Measurements from ENCODE around the gene MBTD1. TPM values are rescaled to one million over a fixed set of nuclear protein-coding genes. Genes with fewer than 3 reads are reported as not detected.

The MBTD1 gene
- total and polyA plus RNA-seq, 2 experiments from 2014 or later, result 19.1 to 63.9 TPM

DNA sequence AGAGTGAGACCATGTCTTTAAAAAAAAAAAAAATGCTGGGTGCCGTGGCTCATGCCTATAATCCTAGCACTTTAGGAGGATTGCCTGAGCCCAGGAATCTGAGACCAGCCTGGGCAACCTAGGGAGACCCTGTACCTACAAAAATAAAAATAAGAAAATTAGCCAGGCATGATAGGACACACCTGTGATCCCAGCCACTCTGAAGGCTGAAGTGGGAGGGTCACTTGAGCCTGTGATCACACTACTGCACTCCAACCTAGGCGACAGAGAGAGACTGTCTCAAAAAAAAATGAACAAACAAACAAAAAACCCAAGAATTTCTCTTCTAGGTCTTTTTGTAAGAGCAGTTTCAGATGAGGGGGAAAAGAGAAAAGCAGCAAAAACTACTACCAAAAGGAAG lies 59.0 kb downstream of the MBTD1 start (continued):
- TF ChIP-seq, protein P1, sequence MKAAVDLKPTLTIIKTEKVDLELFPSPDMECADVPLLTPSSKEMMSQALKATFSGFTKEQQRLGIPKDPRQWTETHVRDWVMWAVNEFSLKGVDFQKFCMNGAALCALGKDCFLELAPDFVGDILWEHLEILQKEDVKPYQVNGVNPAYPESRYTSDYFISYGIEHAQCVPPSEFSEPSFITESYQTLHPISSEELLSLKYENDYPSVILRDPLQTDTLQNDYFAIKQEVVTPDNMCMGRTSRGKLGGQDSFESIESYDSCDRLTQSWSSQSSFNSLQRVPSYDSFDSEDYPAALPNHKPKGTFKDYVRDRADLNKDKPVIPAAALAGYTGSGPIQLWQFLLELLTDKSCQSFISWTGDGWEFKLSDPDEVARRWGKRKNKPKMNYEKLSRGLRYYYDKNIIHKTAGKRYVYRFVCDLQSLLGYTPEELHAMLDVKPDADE (IDR thresholded peaks at IDR 0.05), result no peak
- TF ChIP-seq EZH2phosphoT487 (IDR thresholded peaks at IDR 0.05; ENCODE audit: unreplicated experiment), result no peak
- TF ChIP-seq JUNB (IDR thresholded peaks at IDR 0.05; ENCODE audit: unreplicated experiment), result no peak
- TF ChIP-seq STAT1 (IDR thresholded peaks at IDR 0.05; ENCODE audit: unreplicated experiment), result no peak

- H3F3A ChIP-seq (replicated peaks; ENCODE audit: low read depth), result no peaks in the 10 kb centered on the region
- Mint-ChIP-seq H3K27ac (no peak overlapping the region), H3K27me3 (ENCODE audit: insufficient read depth, low read depth, poor library complexity) (peaks cover 9% of the 10 kb centered on the region), H3K4me3 (no peak overlapping the region), H3K4me1 (no peaks in the 10 kb centered on the region), H3K36me3 (ENCODE audit: low read depth) (peaks cover 68% of the 10 kb centered on the region), H3K9me3 (no peaks in the 10 kb centered on the region)
- H3K4me1 ChIP-seq (ENCODE audit: insufficient read depth), result no peaks in the 10 kb centered on the region
- H3K79me2 ChIP-seq (replicated peaks; ENCODE audit: insufficient read depth), result no peaks in the 10 kb centered on the region
- DNase-seq (ENCODE audit: low spot score) (no peak), ATAC-seq (no peak)
- H2AFZ ChIP-seq, result no peak overlapping the region
- peaks cover 61% of the 10 kb centered on the region for H3K36me3 ChIP-seq (ENCODE audit: insufficient read depth)
- peaks cover 6% of the 10 kb centered on the region for H4K20me1 ChIP-seq (replicated peaks; ENCODE audit: insufficient read depth)
- no peak overlapping the region for H3K27ac ChIP-seq (ENCODE audit: low read depth)
- no peaks in the 10 kb centered on the region for H3K9me2 ChIP-seq (ENCODE audit: insufficient read depth)
- H3K4me3 ChIP-seq, result no peak overlapping the region
- no peak overlapping the region for H3K4me2 ChIP-seq
- H3K27me3 ChIP-seq (ENCODE audit: insufficient read depth), result no peaks in the 10 kb centered on the region
- TF ChIP-seq POLR2AphosphoS5 (IDR thresholded peaks at IDR 0.05; ENCODE audit: low read depth), result no peak
- no peak for TF ChIP-seq EZH2phosphoT487 (IDR thresholded peaks at IDR 0.05; ENCODE audit: unreplicated experiment)
- TF ChIP-seq, protein P1 (IDR thresholded peaks at IDR 0.05), result no peak
- TF ChIP-seq JUNB (IDR thresholded peaks at IDR 0.05; ENCODE audit: unreplicated experiment), result no peak
- no peak for TF ChIP-seq CREB1 (CRISPR knock-in tag; IDR thresholded peaks at IDR 0.05; ENCODE audit: low read depth)
- TF ChIP-seq CTCF (conservative IDR thresholded peaks at IDR 0.05; ENCODE audit: low read depth in 2 of 2), result no peak
- no peak for TF ChIP-seq STAT1 (IDR thresholded peaks at IDR 0.05; ENCODE audit: unreplicated experiment)
- TF ChIP-seq, protein P2, sequence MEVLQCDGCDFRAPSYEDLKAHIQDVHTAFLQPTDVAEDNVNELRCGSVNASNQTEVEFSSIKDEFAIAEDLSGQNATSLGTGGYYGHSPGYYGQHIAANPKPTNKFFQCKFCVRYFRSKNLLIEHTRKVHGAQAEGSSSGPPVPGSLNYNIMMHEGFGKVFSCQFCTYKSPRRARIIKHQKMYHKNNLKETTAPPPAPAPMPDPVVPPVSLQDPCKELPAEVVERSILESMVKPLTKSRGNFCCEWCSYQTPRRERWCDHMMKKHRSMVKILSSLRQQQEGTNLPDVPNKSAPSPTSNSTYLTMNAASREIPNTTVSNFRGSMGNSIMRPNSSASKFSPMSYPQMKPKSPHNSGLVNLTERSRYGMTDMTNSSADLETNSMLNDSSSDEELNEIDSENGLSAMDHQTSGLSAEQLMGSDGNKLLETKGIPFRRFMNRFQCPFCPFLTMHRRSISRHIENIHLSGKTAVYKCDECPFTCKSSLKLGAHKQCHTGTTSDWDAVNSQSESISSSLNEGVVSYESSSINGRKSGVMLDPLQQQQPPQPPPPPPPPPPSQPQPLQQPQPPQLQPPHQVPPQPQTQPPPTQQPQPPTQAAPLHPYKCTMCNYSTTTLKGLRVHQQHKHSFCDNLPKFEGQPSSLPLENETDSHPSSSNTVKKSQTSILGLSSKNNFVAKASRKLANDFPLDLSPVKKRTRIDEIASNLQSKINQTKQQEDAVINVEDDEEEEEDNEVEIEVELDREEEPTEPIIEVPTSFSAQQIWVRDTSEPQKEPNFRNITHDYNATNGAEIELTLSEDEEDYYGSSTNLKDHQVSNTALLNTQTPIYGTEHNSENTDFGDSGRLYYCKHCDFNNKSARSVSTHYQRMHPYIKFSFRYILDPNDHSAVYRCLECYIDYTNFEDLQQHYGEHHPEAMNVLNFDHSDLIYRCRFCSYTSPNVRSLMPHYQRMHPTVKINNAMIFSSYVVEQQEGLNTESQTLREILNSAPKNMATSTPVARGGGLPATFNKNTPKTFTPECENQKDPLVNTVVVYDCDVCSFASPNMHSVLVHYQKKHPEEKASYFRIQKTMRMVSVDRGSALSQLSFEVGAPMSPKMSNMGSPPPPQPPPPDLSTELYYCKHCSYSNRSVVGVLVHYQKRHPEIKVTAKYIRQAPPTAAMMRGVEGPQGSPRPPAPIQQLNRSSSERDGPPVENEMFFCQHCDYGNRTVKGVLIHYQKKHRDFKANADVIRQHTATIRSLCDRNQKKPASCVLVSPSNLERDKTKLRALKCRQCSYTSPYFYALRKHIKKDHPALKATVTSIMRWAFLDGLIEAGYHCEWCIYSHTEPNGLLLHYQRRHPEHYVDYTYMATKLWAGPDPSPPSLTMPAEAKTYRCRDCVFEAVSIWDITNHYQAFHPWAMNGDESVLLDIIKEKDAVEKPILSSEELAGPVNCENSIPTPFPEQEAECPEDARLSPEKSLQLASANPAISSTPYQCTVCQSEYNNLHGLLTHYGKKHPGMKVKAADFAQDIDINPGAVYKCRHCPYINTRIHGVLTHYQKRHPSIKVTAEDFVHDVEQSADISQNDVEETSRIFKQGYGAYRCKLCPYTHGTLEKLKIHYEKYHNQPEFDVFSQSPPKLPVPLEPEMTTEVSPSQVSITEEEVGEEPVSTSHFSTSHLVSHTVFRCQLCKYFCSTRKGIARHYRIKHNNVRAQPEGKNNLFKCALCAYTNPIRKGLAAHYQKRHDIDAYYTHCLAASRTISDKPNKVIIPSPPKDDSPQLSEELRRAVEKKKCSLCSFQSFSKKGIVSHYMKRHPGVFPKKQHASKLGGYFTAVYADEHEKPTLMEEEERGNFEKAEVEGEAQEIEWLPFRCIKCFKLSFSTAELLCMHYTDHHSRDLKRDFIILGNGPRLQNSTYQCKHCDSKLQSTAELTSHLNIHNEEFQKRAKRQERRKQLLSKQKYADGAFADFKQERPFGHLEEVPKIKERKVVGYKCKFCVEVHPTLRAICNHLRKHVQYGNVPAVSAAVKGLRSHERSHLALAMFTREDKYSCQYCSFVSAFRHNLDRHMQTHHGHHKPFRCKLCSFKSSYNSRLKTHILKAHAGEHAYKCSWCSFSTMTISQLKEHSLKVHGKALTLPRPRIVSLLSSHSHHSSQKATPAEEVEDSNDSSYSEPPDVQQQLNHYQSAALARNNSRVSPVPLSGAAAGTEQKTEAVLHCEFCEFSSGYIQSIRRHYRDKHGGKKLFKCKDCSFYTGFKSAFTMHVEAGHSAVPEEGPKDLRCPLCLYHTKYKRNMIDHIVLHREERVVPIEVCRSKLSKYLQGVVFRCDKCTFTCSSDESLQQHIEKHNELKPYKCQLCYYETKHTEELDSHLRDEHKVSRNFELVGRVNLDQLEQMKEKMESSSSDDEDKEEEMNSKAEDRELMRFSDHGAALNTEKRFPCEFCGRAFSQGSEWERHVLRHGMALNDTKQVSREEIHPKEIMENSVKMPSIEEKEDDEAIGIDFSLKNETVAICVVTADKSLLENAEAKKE (CRISPR knock-in tag; IDR thresholded peaks at IDR 0.05), result no peak
- no peak for TF ChIP-seq NANOG (IDR thresholded peaks at IDR 0.05; ENCODE audit: borderline replicate concordance)
- no peak for TF ChIP-seq ZNF114 (CRISPR knock-in tag; IDR thresholded peaks at IDR 0.05)
- TF ChIP-seq ZNF331 (CRISPR knock-in tag; IDR thresholded peaks at IDR 0.05; ENCODE audit: low read depth), result no peak
- no peak for TF ChIP-seq EZH2 (IDR thresholded peaks at IDR 0.05; ENCODE audit: low read depth, unreplicated experiment)
Measured at GRCh38 chr17:51200295-51200694, 59.6 kb downstream of the MBTD1 start.
